ENCODE data around the gene C2CD3. TPM values are rescaled to one million over a fixed set of nuclear protein-coding genes. Genes with fewer than 3 reads are reported as not detected.
"Not testable (repeated sequence)": the region's sequence is repeated elsewhere in the genome, so short reads cannot be mapped to it uniquely, and the experiment has no call there.

Gene C2CD3
- total RNA-seq, 1 donor from 2014 or later: 9.1 TPM

DNA sequence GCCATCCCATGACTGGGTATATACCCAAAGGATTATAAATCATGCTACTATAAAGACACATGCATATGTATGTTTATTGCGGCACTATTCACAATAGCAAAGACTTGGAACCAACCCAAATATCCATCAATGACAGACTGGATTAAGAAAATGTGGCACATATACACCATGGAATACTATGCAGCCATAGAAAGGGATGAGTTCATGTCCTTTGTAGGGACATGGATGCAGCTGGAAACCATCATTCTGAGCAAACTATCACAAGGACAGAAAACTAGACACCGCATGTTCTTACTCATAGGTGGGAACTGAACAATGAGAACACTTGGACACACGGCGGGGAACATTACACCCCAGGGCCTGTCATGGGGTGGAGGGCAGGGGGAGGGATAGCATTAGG, 86.9 kb downstream of the C2CD3 start:
- ATAC-seq (ENCODE audit: poor library complexity); intact Hi-C loops (cut with DNase I); DNase-seq: not testable (repeated sequence)

DNA sequence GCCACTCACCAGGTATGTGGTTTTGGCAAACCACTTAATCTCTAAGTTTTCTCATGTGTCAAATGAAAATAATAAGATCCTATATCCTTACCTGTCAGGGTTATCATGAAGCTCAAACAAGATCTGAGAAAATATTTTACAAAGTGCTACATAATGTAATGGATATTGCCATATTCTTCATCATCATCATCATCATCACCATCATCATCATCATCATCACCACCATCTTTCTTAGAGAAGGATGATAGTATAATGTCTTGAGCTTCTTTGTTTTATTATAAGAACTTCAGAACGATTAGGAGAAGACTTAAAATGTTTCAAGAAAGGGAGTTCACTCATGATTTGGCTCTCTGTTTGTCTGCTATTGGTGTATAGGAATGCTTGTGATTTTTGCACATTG, 89.4 kb downstream of the C2CD3 start:
- intact Hi-C loops (cut with DNase I): no loop called here
- DNase-seq (no peak), ATAC-seq (ENCODE audit: poor library complexity) (no peak)

DNA sequence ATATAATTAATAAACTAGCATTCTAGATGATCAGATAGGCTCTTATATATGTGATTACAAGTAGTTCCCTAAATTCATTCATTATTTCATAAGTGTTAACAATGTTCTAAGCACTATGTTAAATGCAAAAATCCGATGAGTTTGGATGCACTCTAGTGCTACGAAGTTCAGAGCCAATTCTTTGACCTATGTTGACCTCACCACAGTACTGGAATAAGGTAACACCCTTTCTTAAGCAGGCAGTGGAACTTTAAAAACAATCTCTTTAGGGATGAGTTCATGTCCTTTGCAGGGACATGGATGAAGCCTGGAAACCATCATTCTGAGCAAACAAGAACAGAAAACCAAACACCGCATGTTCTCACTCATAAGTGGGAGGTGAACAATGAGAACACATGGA, 93.6 kb downstream of the C2CD3 start:
- no peak for DNase-seq
- ATAC-seq (ENCODE audit: poor library complexity): no peak
- intact Hi-C loops (cut with DNase I): no loop called here

DNA sequence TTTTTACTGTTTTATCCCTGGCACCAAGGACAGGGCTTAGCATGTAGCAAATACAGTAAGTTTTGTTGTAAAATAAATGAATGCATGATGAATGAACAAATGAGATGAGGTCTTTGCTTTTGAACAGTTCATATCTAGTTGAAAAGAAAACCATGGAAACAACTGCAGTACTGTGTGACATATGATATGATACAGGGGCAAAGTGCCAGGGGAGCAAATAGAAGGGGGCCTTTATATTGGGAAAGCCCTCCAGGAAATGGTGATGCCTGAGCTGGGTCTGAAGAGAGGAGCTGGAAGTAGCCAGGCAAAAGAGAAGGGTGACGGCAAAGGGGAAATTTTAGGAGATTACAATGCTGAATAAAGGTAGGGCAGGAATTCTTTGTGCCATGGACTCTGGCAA, 98.1 kb downstream of the C2CD3 start:
- no peak for ATAC-seq (ENCODE audit: poor library complexity)
- intact Hi-C loops (cut with DNase I): no loop called here
- no peak for DNase-seq

DNA sequence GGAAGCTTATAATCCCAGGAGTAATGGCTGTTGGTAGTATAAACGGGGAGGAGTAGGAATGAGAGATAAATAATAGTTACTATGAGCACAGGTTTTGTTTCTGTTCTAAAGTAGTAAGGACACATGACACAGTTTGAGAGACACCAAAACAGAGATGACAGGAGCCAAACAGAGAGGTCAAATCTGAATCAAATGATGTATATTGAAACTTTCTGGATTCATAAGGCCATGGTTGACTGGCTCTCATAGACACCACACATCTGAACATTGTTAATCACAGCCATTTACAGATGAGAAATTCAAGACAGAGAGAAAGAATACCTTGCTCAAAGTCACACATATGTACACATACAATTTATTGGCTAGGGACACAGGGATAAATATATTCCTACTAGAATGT, 98.5 kb downstream of the C2CD3 start:
- intact Hi-C loops (cut with DNase I): no loop called here
- ATAC-seq (ENCODE audit: poor library complexity): peak; percentile 31
- no peak for DNase-seq

DNA sequence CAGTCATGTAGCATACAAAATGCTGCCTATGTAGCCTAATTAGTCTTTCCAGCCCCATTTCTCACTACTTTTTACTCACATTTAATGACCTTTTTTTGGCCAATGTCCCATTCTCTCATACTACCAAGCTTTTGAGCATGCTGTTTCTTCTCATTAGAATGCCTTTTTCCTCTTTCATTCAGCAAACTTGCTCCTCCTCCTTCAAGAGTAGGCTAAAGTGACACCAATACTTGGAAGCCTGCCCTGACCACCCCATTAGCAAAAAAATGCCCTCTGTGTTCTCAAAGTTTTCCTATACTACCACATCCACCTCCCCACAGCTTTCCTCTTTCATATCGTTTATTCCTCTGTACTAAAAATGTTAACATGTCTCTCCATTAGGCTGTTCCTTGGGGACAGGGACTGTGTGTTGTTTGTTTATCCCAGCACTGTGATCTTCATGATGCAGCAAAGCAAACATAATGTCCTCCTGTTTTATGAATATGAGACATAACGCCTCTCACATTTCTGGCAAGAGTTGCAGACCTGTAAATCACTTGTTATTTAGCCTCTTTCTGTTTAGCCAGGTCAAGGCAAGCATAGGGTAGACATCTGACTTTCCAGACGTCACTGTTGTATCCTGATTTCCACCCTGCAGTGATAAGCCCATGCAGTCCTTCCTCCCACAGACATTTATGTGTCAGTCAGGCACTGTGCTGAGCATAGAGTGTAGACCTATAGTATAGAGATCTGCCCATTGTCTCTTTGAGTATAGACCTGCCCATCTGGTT, 99.9 kb downstream of the C2CD3 start:
- no peak for ATAC-seq (ENCODE audit: poor library complexity)
- intact Hi-C loops (cut with DNase I): no loop called here

DNA sequence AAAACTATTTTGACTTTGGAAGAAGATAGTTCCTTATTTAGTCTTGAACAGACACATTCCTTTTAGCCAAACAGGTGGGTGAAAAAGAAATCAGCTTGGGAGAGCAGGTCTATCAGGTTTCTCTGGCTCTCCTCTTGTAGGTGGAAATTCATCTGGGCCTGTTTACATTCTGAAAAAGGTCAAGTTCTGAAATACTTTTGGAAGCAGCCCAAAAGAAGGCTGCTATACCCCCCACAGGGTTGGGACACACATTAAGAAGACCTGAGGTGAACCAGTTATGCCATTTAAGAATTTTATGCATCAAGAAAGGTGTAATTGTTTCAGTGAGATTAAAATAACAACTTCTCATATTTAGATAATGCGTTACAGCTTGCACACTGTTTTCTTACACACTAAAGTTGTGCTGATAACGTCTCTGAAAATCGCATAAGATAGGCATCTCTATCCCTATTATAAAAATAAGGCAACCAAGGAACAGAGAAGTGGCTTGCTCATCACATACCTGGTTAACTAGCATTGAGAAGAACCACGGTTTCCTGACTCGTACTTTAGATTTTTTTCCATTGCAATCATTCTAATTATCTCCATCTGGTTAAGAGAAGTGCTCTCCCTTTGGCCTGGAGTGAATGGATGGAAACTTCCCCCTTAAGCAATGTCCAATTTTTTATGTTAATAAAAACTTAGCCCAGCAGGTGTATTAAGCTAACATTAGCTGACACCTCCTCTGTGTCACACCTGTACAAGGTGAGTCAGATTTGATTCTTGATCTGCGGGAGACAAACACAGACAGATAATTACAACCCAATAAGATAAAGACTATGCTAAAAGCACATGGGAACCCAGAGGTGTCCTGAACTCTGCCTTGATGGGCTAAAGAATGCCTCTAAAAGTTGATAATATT, 101.4 kb downstream of the C2CD3 start:
- intact Hi-C loops (cut with DNase I): no loop called here

More for the DNA sequence above, 99.9 kb downstream of the C2CD3 start:
- DNase-seq: no peak

DNA sequence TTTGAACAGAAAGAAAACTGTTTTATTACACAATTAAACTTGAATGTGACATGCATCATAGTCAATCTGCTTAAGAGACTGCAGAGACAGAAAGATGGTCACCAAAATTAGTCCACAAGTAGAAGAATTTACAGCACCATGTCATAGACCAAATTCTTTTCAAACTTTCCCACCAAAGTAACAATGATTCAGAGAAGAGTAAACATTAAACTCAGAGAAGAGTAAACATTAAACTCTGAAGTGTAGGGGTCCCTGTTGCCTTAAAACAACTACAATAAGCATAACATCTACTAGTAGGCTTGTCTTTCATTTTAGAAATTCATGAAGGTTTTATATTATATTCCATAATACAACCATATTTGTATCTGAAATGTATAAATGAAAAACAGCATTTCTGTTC, 104.1 kb downstream of the C2CD3 start:
- DNase-seq; intact Hi-C loops (cut with DNase I); ATAC-seq (ENCODE audit: poor library complexity): not testable (repeated sequence)

More for the DNA sequence above, 101.4 kb downstream of the C2CD3 start:
- DNase-seq: no peak
- no peak for ATAC-seq (ENCODE audit: poor library complexity)

DNA sequence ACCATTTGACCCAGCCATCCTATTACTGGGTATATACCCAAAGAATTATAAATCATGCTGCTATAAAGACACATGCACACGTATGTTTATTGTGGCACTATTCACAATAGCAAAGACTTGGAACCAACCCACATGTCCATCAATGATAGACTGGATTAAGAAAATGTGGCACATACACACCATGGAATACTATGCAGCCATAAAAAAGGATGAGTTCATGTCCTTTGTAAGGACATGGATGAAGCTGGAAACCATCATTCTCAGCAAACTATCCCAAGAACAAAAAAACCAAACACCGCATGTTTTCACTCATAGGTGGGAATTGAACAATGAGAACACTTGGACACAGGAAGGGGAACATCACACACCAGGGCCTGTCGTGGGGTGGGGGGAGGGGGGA, 105.3 kb downstream of the C2CD3 start:
- DNase-seq; ATAC-seq (ENCODE audit: poor library complexity); intact Hi-C loops (cut with DNase I): not testable (repeated sequence)

DNA sequence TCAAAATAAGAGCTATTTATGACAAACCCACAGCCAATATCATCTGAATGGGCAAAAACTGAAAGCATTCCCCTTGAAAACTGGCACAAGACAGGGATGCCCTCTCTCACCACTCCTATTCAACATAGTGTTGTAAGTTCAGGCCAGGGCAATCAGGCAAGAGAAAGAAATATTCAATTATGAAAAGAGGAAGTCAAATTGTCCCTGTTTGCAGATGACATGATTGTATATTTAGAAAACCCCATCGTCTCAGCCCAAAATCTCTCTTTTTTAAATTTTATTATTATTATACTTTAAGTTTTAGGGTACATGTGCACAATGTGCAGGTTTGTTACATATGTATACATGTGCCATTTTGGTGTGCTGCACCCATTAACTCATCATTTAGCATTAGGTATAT, 107.2 kb downstream of the C2CD3 start:
- intact Hi-C loops (cut with DNase I); ATAC-seq (ENCODE audit: poor library complexity); DNase-seq: not testable (repeated sequence)

DNA sequence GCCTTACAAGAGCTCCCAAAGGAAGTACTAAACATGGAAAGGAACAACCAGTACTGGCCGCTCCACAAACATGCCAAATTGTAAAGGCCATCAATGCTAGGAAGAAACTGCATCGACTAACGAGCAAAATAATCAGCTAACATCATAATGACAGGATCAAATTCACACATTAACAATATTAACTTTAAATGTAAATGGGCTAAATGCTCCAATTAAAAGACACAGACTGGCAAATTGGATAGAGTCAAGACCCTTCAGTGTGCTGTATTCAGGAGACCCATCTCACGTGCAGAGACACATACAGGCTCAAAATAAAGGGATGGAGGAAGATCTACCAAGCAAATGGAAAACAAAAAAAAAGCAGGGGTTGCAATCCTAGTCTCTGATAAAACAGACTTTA, 109.2 kb downstream of the C2CD3 start:
- intact Hi-C loops (cut with DNase I); DNase-seq; ATAC-seq (ENCODE audit: poor library complexity): not testable (repeated sequence)

DNA sequence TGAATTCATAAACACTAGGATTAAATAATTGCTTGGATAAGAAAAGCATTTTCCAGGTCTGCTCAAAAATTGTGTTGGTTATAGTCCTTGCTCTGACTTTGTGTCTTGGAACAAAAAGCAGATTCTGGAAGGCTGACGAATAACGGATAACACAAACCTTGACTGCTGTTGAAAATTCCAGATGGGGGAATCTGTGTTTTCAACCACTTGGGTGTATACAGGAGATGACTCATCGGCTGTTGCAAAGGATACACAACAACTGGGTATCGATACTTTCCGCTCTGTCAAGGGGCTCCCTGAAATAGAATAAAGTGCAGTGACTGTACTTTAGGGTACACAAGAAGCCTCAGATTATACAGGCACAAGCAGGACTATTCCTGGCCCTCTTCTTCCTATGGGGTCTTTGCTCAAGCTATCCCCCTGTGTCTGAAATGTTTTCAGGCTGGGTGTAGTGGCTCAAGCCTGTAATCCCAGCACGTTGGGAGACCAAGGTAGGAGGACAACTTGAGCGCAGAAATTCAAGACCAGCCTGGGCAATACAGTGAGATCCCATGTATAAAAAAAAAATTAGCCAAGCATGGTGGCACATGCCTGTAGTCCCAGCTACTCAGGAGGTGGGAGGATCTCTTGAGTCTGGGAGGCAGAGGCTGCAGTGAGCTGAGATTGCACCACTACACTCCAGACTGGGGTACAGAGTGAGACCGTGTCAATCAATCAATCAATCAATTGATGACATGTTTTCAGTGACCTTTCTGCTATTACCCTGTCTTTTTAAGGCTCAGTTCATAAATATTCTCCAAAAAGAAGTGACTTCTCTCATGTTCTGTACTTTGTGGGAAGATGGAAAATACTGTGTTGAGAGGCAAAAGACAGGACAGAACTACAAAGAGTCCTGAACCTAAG, 113.3 kb downstream of the C2CD3 start:
- no peak for DNase-seq
- intact Hi-C loops (cut with DNase I): no loop called here
- no peak for ATAC-seq (ENCODE audit: poor library complexity)

DNA sequence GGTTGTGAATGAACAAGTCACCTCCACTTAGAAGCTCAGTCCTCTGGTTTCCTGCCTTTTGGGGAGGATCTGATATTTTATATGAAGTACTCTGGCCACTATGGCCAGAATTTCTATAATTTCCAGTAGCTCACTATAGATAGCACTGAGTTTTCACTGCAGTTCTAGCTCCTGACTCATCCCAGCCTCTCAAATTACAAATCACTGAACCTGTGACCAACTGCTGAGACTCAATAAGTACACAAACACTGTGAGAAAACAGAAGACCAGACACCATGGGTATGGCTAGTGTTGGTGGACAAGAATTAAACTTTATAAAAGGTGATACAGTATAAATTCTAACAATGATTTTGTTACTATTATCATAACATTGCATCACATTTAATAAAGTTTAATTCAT, 114.9 kb downstream of the C2CD3 start:
- intact Hi-C loops (cut with DNase I): no loop called here
- ATAC-seq (ENCODE audit: poor library complexity) (no peak), DNase-seq (no peak)

DNA sequence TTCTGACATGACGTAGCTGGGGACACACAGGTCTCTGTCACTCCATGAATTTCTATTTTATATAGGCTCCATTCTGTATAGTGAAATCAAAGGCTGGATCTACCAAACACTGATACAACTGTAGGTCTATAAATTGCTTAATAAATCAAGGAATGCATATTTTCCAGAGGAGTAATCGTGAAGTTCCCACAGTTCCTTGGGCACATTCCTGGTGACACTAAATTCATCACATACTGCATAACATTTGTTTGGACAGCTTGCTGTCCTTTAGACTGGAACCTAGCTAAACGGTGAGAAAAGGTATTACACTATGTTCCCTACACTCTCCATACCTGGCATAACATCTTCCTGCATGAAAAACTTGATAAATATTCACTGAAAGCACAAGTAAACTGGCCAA, 120.3 kb downstream of the C2CD3 start:
- intact Hi-C loops (cut with DNase I): no loop called here
- no peak for DNase-seq
- ATAC-seq (ENCODE audit: poor library complexity): no peak

DNA sequence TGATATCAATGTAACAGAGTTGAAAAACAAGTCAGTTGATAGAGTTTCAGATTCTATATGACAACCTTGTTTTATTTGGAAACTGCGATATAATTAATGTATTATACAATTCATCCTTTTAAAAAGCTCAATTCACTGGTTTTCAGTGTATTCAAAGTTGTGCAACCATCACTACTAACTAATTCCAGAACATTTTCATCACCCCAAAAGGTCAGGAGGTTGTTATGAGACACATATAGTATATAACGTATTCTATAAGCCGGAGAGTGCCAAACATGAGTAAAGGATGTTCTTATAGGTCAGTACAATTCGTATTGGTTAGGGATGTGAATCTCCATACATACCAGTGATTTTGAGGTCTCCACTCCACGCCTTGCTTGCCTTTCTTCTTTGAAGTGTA, 121.8 kb downstream of the C2CD3 start:
- ATAC-seq (ENCODE audit: poor library complexity): no peak
- DNase-seq: no peak
- intact Hi-C loops (cut with DNase I): no loop called here

DNA sequence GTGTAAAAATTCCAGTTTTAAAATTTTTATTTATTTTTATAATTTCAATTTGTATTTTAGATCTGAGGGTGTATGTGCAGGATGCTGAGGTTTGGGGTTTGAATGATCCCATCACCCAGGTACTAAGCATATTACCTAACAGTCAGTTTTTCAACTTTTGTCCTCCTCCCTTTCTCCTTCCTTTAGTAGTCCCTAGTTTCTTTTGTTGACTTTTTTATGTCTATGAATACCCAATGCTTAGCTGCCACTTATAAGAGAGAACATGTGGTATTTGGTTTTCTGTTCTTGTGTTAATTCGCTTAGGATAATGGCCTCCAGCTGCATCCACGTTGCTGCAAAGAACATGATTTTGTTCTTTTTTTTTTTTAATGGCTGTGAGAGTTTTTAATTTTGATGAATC, 126.3 kb downstream of the C2CD3 start:
- ATAC-seq (ENCODE audit: poor library complexity) (no peak), DNase-seq (no peak)
- intact Hi-C loops (cut with DNase I): no loop called here

DNA sequence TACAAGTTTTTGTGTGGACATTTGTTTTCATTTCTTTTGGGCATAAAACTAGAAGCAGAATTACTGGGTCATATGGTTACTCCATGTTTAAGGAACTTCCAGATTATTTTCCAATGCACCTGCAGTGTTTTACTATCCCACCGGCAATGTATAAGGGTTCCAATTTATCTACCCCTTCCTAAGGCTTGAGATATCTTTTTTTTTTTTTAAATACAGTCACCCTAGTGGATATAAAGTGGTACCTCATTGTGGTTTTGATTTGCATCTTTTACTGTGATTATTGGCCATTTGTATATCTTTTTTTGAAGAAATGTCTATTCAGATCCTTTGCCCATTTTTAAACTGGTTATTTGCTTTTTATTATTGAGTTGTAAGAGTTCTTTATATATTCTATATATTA, 127.4 kb downstream of the C2CD3 start:
- intact Hi-C loops (cut with DNase I): no loop called here
- DNase-seq: no peak
- no peak for ATAC-seq (ENCODE audit: poor library complexity)

DNA sequence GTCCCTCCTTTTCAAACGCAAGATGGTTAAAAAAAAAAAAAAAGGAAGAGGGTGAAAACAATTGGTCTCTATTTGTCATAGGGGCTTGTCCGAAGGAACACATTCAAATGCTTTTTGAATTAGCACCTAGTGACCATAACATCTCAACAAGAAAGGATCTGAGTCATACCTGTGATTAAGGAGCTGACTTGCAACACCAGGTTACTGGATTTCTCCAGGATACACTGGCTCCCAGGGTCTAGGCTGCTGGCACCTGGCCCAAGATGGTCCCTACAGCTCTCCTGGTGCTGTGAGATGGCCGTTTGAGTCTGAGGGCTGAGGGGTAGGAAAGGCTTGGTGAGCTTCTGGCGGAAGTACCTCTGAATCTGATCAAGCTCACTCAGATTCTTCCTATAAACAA, 133.5 kb downstream of the C2CD3 start:
- intact Hi-C loops (cut with DNase I): no loop called here
- DNase-seq (no peak), ATAC-seq (ENCODE audit: poor library complexity) (no peak)

DNA sequence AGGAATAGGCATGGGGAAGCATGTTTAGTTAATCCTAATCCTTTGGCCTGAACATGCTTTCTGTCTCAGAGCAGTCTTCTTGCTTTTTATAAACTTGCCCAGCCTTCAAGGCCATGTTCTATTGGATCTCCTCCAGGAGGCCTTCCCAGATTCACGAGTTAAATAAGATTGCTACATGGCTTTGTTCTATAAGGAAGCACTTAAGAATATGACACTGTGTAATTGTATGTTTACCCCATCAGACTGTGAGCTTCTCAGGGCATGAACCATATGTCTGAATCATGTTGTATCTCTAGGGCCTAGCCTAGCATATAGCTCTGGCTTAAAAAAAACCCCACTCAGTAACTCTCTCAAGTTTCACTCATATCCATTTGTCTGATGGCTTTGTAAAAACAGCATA, 135.5 kb downstream of the C2CD3 start:
- DNase-seq (no peak), ATAC-seq (ENCODE audit: poor library complexity) (no peak)
- intact Hi-C loops (cut with DNase I): no loop called here
